ENCODE results near the gene HS3ST6.
"Not testable (repeated sequence)": the region's sequence is repeated elsewhere in the genome, so short reads cannot be mapped to it uniquely, and the experiment has no call there.

HS3ST6 gene

DNA sequence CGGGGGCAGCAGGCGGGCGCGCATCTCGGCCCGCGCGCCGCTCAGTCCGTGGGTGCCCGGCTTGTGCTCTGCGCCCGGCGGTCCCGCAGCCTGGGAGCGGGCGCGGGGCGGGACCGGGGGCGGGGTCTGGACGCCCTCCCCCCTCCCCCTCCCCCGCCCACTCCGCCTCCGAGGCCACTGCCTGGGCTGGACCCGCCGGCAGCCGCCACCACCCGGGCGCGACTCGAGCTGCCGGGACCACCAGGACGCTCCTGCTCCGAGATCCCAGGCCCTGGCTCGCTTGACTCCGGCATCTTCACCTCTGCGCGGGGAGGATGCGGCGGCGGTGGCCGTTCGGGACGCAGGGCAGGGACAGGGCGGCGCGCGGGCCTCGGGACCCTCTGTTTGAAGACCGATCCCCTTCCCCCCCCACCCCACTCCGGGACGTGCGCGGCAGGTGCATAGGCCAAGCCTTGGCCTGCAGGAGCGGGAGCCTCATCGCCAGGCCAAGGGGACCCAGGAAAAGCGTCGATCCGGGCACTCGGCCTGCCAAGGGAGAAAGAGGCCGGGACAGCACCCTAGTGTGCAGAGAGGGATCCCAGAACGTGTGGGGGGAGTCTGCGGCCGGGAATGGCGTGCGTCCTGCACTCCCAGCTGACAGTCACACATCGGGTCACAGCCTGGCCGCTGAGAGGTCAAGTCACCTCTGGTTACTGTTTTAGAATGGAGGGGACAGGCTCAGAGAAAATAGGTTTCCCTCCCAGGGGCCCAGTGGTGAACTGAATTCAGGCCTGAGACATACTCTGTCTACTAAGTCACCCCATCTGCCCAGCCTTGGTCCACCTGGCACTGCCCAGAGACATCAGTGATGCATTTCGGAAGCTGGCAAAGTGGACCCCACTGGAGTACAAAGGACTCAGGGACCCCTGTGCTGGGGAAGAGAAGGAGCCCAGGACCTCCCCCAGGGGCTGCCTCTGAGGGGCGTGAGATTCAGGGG lies at the start of gene HS3ST6:
TSS of gene HS3ST6 (minus strand) at position 65 of the 976 bp plus-strand sequence. CDS start 92 bp downstream, outside the sequence.
- DNase-seq = no peak

DNA sequence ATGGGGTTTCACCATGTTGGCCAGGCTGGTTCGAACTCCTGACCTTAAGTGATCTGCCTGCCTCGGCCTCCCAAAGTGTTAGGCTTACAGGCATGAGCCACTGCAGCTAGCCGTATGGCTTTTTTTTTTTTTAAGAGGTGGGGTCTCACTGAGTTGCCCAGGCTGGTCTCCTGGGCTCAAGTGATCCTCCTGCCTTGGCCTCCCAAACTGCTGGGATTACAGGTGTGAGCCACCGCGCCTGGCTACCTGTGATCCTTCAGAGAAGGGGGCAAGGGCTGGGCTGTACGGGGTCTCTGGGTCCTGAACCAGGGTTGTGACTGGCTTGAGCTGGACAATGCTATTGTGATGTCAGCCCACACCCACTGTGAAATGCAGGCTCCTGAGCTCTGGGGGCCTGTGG lies 48.2 kb upstream of the HS3ST6 start, which contains the start of gene RNF151:
TSS of gene RNF151 (plus strand) at position 397 of the 400 bp plus-strand sequence. CDS start 26 bp downstream, outside the sequence.
- DNase-seq = no peak

DNA sequence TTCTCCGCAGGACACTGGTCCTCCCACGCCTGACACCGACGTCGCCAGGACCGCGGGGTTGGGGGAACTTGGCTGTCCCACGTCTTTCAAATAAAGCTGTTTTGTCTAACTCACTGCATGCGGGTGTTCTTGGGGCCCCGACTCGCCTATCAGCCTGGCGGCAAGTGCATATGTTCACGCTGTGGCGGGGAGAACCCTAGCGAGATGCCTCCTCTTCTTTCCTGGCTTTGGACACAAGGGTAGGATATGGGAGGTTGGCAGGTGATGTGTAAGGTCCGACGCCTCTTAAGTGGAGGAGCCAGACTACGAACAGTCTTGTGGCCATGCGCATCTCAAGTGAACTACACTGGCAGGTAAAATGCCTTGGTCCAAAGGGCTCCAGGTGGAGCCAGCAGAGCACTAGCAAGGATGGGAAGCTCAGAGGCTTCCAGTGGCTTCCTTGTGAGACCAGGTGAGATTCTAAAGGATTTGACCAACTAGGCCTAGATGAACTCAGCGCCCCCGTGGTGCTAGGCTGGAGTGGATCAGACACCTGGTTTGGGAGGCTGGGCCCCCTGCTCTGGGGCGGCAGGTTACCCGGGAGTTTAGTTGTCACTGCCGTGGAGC lies 47.3 kb upstream of the HS3ST6 start:
- no peak for DNase-seq

DNA sequence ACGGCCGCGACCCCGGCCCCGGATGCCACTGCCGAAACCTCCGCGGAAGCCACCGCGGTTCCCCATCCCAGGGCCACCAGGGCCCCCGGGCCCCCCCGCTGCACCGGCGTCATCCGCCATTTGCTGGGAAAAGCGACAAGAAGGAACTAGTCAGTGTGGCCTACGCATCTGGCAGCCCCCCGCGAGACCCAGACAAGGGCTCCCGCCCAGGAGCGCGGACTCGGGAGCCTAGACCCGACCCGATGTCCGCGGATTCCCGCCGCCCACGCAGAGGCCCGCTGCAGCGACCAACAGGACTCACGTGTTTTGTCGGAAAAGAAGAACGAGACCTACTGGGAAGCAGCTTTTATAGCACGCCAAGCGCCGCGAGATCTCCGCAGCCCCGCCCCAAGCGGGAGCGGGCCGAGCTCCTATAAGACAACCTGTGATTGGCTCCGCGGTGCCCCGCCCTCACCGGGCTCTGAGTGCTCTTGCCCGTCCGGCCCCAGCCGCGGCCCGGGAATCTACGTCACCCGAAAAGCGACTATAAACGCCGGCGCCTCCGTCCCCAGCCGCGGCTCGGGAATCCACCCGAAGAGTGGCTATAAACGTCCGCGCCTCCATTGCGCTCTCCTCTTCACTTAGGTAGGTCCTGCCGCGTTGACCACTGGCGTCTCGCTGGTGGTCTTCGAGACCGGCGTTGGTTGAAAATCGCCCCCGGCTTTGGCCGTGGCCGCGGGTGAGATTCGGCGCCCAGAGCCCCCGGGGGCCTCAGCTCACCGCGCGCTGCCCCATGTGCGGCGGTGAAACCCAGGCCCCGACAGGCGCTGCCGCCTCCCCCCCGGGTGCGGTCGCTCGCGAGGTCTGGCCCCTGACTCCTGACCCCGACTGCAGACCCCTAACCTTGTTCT lies 46.5 kb upstream of the HS3ST6 start, which contains the start of gene RPS2:
TSS of gene RPS2 (minus strand) at position 321 of the 890 bp plus-strand sequence. CDS start at position 120, 201 bp downstream.
- peak; percentile 93 for DNase-seq

DNA sequence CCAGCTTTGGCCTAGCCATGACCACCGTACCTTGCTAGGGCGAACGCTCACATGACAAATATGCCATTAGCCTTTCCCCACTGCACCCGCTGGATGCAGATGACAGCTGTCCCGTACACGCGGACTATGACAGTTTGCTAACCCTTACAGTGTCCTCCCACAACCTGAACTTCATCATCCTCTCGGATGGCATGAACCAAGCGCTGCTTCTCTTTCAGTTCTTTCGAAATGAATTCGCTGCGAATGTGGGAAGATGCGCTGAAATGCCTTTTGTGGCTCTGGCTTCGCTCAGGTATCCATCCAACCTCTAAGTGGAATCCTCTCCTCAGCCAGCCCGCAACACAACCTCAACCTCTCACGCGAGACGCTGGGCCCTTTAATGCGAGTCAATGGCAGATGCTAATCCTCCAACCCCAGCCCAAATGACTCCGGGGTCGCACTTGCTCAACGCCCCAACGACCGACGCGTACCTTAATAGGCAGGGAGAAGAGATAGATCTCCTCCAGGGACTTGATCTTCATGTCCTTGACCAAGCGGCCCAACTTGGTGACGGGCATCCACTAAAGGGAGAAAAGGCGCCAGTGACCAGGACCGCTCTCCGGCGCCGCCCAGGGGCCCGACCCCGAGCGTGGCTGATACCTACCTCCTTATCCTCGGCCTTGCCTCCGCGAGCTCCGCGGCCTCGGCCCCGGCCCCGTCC lies 45.7 kb upstream of the HS3ST6 start:
- DNase-seq = no peak

DNA sequence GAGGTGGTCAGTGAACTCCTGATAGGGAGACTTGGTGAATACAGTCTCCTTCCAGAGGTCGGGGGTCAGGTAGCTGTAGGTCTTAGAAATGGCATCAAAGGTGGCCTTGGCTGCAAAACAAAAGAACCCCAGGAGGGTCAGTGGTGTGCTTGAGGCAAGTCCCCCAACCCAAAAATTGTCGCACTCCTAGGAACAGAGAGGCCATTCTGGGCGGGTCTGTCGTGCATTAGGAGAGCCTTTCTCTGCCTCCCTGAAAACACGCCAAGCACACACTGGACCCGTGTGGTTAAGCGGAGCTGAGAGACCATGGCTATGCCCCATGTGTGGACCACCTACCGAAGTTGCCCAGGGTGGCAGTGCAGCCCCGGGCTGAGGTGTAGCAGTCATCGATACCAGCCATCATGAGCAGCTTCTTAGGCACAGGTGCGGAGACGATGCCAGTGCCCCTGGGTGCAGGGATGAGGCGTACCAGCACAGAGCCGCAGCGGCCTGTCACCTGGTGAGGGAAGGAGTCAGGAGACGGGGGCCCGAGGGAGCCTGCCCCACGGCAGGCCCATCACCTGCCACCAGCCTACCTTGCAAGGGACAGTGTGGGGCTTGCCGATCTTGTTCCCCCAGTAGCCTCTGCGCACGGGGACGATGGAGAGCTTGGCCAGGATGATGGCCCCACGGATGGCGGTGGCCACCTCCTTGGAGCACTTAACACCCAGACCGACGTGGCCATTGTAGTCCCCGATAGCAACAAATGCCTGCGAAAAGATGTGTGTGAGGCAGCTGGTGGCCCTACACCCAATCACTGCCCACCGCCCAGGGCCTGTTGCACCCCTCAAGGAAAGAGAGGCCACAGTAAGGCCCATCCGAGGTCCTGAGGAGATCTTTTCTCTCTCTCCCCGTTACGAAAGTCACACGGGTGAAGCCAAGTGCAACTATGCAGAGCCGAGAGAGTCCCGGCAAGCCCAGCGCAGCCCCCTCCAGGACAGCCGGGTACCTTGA lies 44.2 kb upstream of the HS3ST6 start:
- DNase-seq = not testable (repeated sequence)

DNA sequence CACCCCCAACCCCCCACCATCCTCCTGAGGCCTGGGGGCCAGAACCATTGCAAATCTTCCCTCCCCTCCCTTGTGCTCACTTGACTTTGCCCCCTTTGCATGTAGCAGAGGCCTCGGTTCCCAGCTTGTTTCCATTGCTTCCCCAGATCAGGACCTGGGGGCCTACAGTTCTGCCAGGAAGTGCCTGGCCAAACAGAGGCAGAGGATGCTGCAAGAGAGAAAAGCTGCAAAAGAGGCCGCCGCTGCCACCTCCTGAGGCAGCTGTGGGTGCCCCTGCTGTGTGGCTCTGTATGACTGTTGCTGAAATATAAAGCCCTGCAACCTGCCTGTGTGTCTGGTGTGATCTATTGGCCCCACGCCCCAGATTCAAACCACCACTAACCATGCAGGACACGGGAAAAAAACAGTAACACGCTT lies 43.4 kb upstream of the HS3ST6 start:
- DNase-seq = no peak

DNA sequence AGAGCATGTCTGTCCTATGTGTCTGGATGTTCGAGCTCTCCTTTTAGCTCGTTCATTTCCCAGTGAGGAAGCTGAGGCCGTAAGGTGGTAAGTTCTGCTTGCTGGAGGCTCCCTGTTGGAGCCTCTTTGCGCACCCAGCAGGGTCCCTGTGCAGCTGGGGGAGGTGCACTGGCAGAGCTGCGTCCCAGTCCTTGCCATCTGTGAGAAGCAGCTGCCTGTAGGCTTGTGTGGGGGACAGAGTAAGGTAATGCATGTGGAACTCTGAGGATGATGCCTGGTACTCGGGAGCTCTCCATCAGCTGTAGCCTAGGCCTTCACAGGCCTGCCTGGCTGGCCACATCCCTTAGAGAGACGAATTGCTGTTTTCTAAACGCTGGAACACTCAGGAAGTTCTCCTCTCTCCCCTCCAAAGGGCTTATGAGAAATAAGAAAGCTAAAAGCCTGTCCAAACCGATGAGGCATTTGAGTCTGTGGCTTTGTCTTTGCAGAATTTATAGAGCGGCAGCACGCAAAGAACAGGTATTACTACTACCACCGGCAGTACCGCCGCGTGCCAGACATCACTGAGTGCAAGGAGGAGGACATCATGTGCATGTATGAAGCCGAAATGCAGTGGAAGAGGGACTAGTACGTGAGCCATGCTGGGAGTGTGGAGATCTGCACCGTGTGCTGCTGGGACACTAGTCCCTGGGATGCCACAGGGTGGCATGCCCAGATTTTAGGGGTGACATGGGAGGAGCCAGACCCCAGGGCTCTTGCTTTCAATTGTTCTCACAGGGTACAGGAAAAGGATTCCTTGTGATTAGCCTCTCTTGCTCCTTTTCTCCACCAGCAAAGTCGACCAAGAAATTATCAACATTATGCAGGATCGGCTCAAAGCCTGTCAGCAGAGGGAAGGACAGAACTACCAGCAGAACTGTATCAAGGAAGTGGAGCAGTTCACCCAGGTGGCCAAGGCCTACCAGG lies 42.7 kb upstream of the HS3ST6 start:
- DNase-seq = peak; percentile 41

DNA sequence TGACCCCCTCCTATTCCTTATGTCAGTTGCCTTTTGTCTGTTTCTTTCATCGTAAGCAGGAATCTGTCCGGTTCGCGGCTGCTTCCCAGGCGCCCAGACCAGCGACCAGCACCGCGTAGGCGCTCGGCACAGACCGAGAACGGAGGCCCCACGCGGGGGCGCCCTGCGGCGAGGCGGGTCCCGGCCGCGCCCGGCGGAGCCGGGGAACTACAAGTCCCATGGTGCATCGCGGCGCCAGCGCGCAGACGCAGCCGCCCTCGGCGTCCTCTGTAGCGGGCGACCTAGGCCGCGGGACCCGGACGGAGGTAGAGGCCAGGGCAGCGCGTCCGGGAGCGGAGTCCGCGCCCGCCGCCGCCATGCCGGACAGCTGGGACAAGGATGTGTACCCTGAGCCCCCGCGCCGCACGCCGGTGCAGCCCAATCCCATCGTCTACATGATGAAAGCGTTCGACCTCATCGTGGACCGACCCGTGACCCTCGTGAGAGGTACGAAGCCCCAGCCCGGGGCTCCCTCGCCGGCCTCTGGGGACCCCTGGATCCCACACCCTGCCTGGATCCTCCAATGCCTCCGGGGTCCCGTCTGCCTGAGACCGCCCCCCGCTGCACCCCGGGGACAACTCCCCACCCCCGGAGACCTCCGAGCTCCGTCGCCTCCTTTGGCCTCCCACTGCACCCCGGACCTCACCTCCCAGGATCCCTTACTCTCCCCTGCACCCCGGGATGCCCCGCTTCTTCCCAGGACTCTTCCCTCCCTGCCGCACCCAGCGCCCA lies 41.2 kb upstream of the HS3ST6 start, which contains the start of gene NDUFB10:
TSS of gene NDUFB10 (plus strand) at position 270 of the 771 bp plus-strand sequence. CDS start at position 357, 87 bp downstream.
- peak; percentile 53 for DNase-seq

DNA sequence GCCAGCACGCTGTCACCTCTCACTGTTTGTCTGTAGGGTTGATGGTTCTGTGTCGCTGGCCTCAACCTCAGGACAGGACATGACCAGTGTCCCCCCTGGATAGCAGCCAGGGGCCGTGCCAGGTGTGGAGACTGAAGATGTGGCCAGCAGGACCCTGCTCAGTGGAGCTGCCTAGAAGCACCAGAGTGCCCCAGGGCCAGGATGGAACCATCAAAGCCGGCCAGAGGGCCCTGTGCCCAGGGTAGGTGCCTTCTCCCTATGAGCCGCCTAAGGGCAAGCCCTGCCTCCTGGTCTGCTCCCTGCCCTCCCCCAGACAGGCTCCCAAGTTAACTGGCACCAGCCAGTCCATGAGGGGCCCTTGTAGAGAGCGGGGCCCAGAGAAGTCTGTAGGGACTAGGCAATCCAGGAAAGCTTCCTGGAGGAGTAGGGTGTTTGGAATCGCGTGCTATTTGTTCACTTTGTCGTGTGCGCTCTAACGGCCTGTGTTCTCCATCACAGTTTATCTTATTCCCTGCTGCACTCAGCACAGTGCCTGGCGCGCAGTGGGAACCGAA lies 40.6 kb upstream of the HS3ST6 start:
- no peak for DNase-seq

DNA sequence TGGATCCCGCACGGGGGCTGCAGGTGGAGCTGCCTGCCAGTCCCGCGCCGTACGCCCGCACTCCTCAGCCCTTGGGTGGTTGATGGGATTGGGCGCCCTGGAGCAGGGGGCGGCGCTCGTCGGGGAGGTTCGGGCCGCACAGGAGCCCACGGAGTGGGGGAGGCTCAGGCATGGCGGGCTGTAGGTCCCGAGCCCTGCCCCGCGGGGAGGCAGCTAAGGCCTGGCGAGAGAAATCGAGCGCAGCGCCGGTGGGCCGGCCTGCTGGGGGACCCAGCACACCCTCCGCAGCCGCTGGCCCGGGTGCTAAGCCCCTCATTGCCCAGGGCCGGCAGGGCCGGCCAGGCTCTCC lies 39.9 kb upstream of the HS3ST6 start:
- not testable (repeated sequence) for DNase-seq

DNA sequence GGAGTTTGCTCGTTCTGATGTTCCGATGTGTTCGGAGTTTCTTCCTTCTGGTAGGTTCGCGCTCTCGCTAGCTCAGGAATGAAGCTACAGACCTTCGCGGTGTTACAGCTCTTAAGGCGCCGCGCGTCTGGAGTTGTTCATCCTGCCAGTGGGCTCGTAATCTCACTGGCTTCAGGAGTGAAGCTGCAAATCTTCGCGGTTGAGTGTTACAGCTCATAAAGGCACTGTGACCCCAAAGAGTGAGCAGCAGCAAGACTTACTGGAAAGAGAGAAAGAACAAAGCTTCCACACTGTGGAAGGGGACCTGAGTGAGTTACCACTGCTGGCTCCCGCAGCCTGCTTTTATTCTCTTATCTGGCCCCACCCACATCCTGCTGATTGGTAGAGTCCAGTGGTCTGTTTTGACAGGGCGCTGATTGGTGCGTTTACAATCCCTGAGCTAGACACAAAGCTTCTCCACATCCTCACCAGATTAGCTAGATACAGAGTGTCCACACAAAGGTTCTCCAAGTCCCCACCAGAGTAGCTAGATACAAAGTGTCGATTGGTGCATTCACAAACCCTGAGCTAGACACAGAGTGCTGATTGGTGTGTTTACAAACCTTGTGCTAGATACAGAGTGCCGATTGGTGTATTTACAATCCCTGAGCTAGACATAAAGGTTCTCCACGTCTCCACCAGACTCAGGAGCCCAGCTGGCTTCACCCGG lies 39.4 kb upstream of the HS3ST6 start:
- not testable (repeated sequence) for DNase-seq

DNA sequence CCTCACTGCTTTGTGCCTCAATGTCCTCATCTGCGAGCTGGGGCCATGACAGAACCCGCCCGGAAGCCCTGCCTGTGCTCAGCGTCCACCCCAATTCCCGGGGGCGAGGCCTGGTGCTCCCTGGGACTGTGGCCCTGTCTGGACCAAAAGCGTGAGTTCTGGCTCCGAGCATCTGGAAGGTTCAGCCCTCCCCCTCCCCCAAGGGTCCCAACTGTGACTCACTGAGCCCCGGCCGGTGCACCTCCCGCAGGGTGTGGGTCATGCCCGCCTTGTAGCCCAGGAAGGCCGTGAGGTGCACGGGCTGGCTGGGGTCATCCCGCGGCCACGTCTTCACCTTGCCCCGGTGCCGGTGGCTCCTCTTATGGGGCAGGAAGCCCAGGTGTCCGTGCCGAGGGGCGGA lies 35.5 kb upstream of the HS3ST6 start:
- no peak for DNase-seq

DNA sequence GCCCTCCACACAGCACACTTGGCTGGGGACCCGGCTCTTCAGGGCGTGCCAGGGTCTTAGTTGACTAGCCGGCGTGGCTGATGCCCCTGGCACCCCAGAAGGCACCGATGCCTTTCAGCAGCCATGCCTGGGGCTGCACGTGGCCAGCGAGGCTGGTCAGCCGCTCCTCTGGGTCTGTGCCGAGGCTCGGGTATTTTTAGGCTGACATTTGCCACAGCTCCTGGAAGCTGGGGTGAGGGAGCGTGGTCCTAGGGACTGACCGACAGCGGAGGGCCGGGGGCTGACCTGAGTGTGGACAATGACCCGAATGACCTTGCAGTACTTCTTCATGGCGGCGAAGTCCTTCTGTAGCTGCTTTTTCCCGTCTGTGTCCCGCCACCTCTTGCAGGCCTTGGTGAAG lies 32.3 kb upstream of the HS3ST6 start:
- DNase-seq = no peak

DNA sequence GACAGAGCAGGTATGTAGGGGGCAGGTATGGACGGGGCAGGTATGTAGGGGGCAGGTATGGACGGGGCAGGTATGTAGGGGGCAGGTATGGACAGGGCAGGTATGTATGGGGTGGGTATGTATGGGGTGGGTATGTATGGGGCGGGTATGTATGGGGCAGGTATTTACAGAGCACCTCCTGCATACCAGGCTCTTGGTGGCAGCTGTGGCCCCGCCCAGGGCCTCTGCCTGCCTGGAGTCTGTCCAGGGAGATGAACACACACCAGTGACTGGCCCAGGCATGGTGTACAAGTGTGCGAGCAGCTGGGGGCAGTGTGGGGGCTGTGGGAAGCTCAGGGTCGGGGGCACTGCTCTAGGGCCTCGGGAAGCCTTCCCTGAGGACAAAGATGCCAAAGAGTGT lies 31.8 kb upstream of the HS3ST6 start:
- no peak for DNase-seq

DNA sequence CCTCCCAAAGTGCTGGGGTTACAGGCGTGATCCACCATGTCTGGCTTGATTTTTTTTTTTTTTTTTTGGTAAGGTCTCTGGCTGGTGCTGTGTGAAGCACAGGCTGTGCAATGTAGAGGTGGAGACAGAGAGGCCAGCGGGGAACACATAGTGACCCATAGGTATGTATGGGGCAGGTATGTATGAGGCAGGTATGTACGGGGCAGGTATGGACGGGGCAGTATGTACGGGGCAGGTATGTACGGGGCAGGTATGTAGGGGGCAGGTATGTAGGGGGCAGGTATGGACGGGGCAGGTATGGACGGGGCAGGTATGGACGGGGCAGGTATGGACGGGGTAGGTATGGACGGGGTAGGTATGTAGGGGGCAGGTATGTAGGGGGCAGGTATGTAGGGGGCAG lies 31.3 kb upstream of the HS3ST6 start:
- no peak for DNase-seq

DNA sequence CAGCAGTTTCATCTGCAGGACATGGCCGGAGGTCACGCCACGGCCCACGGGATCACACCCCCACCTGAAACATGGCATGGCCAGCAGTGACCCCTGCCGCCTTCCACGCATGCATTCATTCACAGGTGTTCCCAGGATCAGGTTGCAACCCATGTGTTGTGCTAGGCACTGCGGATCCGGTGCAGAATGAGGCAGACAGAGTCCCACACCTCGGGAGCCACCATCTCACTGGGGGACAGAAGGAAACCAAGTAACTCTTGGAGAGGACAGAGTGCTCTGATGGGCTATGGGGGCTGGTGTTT lies 29.1 kb upstream of the HS3ST6 start:
- no peak for DNase-seq
